HG02571 (cell line): Measurements from ENCODE around the gene PTPRK.

Source experiments
- ATAC-seq: cut with Tn5 transposase; IDR thresholded peaks from one replicate; pipeline ENCODE4 v1.9.1; 2021; ENCODE audit warnings: mild to moderate bottlenecking, moderate library complexity; ENCODE audit not compliant: unreplicated experiment

PTPRK gene

GRCh38 chr6:128099571-128100197 lies 420.7 kb downstream of the PTPRK start:
- ATAC-seq = no peak

- ATAC-seq = no peak
Measured at GRCh38 chr6:128098000-128098581, 422.3 kb downstream of the PTPRK start.

GRCh38 chr6:128097009-128097408 lies 423.4 kb downstream of the PTPRK start:
- no peak for ATAC-seq

GRCh38 chr6:128095362-128095761 lies 425.0 kb downstream of the PTPRK start:
- no peak for ATAC-seq

- no peak for ATAC-seq
Measured at GRCh38 chr6:128079021-128079420, 441.4 kb downstream of the PTPRK start.

GRCh38 chr6:128078276-128078675 lies 442.1 kb downstream of the PTPRK start:
- ATAC-seq = peak; percentile 88

- no peak for ATAC-seq
Measured at GRCh38 chr6:128076843-128077242, 443.6 kb downstream of the PTPRK start.

GRCh38 chr6:128074567-128074966 lies 445.8 kb downstream of the PTPRK start:
- no peak for ATAC-seq

- no peak for ATAC-seq
Measured at GRCh38 chr6:128073389-128073788, 447.0 kb downstream of the PTPRK start.

GRCh38 chr6:128071212-128071611 lies 449.2 kb downstream of the PTPRK start:
- ATAC-seq = peak; percentile 77

- no peak for ATAC-seq
Measured at GRCh38 chr6:128070406-128070805, 450.0 kb downstream of the PTPRK start.

GRCh38 chr6:128069188-128069587 lies 451.2 kb downstream of the PTPRK start:
- no peak for ATAC-seq

GRCh38 chr6:128068119-128068479 lies 452.3 kb downstream of the PTPRK start:
- ATAC-seq = no peak

GRCh38 chr6:128067446-128068118 lies 452.8 kb downstream of the PTPRK start:
- ATAC-seq = no peak

GRCh38 chr6:128065072-128065471 lies 455.3 kb downstream of the PTPRK start:
- ATAC-seq = no peak

GRCh38 chr6:128064540-128064895 lies 455.9 kb downstream of the PTPRK start:
- no peak for ATAC-seq

GRCh38 chr6:128063850-128064539 lies 456.4 kb downstream of the PTPRK start:
- ATAC-seq = no peak

- ATAC-seq = no peak
Measured at GRCh38 chr6:128062882-128063603, 457.4 kb downstream of the PTPRK start.

GRCh38 chr6:128057946-128058345 lies 462.5 kb downstream of the PTPRK start:
- no peak for ATAC-seq

GRCh38 chr6:128057541-128057940 lies 462.9 kb downstream of the PTPRK start:
- no peak for ATAC-seq

- no peak for ATAC-seq
Measured at GRCh38 chr6:128053109-128053508, 467.3 kb downstream of the PTPRK start.
